Measurements from ENCODE around the gene PTPRN2.
"Not testable (repeated sequence)": the region's sequence is repeated elsewhere in the genome, so short reads cannot be mapped to it uniquely, and the experiment has no call there.

The PTPRN2 gene

GRCh38 chr7:158532093-158532627 is 55.5 kb downstream of the PTPRN2 start:
- no peak for DNase-seq (ENCODE audit: low read depth in 2 of 2)

GRCh38 chr7:158531661-158532060 is 56.0 kb downstream of the PTPRN2 start:
- DNase-seq (ENCODE audit: low read depth in 2 of 2) = no peak

- DNase-seq (ENCODE audit: low read depth in 2 of 2) = no peak
Measured at GRCh38 chr7:158530800-158531609, 56.6 kb downstream of the PTPRN2 start.

DNA sequence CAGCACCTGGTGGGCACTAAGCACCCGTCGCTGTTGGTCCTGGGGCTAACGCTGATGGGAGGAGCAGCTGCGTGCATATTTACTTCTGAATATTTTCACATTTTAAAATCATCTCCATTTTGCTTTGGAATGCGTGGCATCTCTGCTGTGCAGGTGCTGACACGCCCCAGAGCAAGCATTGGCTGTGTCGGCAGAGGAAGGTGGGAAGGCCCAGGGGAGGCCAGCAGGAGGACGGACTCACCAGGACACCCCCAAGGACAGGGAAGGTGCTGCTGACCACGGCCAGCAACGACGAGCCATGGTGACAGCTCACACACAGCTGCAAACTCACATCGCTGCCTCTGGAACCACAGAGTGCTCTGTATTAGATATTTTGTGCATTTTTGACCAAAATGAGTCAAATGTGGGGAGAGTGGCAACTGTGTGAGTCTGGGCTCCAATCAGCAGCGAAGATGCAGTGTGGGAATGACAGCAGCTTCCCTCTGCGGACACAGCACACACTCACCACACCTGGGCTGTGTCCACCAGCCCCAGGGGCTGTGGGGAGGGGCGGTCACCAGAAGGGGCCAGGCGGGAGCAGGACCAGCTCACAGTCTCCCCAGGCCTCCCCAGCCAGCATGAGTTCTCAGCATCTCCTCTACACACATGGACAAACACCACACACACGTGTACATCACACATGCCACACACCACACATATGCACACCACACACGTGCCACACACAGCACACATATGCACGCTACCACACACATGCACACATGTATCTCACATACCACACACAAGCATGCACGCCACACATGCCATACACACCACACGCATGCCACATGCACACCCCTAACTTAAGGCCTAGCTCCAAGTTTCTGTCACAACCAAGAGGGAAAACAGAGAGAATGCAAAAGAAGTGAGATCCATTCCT is 58.2 kb downstream of the PTPRN2 start:
- DNase-seq (ENCODE audit: low read depth in 2 of 2) = no peak

- no peak for DNase-seq (ENCODE audit: low read depth in 2 of 2)
Measured at GRCh38 chr7:158527915-158528502, 59.6 kb downstream of the PTPRN2 start.

DNA sequence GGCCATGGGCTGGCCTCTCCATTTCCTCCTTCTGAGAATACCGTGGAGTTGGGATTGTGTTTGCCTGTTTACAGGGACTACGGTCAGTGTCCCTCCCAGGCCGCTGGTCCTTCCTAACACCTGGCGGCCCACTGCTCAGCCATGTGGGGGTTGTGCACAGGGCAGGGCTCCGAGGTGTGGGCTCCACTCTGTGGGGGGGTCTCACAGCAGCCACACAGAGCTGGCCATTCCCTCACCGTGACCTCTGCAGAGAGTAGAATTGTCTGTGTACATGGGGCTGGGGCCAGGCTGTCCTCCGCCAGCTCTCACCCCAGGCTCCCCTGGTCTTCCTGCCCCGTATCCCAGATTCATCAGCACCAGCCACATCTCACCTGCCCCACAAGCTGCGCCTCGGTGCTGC is 60.1 kb downstream of the PTPRN2 start:
- no peak for DNase-seq (ENCODE audit: low read depth in 2 of 2)

DNA sequence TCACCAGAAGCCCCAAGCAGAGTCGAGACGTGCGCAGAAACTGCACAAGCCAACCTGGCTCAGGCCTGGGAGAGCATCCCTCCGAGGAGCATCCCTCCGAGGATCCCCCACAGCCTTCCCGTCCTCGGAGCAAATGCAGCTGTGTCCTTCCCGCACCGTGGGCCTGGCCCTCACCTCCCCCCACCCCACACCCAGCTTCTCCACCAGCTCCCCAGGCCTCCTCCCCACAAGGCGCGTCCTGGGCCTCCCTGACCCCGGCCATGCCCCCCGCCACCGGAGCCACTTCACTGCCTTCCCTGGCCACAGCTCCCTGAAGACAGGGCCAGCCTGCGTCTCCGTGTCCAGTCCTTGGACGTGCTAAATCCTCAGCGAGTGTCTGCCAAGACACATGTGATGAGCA is 60.6 kb downstream of the PTPRN2 start:
- no peak for DNase-seq (ENCODE audit: low read depth in 2 of 2)

GRCh38 chr7:158526531-158526930 is 61.1 kb downstream of the PTPRN2 start:
- no peak for DNase-seq (ENCODE audit: low read depth in 2 of 2)

DNA sequence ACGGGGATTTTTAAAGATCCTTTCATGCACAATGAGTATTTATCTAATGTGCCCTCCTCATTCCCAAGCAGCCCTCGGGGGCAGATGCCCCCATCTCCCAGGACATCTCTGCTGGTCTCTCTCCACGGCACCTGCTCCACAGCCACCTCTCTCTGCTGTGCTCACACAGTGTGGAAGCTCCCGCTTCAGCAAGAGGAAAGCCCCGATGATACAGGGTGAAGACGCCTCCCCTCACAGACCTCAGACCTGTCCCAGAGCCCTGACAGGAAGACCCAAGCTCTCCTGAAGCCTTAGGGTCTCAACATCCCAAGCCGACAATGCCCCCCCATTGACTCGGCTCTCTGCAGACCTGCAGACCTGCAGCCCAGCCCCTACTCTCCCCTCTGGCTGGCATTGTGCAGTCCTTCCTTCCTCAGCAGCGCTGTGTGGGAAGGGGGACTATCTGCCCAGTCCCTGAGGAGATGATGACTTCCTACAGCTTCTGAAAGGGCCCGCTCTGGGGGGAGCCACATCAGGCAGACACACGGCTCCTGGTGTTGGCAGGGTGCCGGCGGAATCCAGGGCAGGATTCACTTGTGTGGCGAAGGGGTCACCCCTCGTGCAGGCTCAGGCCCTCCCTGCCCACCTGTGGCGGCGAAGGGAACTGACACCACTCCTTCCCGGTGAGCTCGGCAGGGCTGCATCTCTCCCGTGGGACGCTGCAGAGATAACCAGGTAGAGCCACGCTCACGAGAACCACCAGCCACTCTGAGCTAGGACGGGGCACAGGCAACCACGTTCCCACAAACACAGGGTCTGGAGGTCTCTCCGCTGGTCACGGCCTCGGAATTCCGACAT is 61.8 kb downstream of the PTPRN2 start:
- DNase-seq (ENCODE audit: low read depth in 2 of 2) = no peak

- no peak for DNase-seq (ENCODE audit: low read depth in 2 of 2)
Measured at GRCh38 chr7:158524749-158525635, 62.6 kb downstream of the PTPRN2 start.

GRCh38 chr7:158524286-158524685 is 63.3 kb downstream of the PTPRN2 start:
- not testable (repeated sequence) for DNase-seq (ENCODE audit: low read depth in 2 of 2)

DNA sequence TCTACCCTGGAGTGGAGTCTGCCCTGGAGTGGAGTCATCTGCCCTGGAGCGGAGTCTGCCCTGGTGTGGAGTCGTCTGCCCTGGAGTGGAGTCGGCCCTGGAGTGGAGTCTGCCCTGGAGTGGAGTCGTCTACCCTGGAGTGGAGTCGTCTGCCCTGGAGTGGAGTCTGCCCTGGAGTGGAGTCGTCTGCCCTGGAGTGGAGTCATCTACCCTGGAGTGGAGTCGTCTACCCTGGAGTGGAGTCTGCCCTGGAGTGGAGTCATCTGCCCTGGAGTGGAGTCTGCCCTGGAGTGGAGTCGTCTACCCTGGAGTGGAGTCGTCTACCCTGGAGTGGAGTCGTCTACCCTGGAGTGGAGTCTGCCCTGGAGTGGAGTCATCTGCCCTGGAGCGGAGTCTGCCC is 63.7 kb downstream of the PTPRN2 start:
- DNase-seq (ENCODE audit: low read depth in 2 of 2) = not testable (repeated sequence)

GRCh38 chr7:158523165-158523856 is 64.3 kb downstream of the PTPRN2 start:
- DNase-seq (ENCODE audit: low read depth in 2 of 2) = not testable (repeated sequence)

DNA sequence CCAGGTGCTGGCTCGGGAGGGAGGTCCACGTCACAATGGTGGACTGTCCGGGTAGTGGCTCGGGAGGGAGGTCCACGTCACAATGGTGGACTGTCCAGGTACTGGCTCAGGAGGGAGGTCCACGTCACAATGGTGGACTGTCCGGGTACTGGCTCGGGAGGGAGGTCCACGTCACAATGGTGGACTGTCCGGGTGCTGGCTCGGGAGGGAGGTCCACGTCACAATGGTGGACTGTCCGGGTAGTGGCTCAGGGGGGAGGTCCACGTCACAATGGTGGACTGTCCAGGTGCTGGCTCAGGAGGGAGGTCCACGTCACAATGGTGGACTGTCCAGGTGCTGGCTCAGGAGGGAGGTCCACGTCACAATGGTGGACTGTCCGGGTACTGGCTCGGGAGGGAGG is 65.8 kb downstream of the PTPRN2 start:
- not testable (repeated sequence) for DNase-seq (ENCODE audit: low read depth in 2 of 2)

DNA sequence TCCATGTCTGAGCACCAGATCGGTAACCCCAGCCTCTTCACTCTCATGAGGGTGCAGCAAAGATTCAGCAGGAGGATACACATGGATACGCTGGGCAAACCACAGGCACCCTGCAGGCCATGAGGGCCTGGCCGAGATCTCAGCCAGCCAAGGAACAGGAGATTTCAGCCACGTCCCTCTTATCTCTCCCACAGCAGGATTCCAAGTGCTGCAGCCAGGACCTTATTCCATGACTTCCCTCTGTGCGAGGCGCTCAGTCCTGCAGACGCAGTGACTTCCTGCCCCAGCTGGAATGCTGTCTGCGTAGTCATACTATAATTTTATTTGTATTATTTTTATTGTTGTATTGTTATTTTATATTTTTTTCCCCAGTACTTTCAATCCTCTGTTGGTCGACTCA is 66.8 kb downstream of the PTPRN2 start:
- no peak for DNase-seq (ENCODE audit: low read depth in 2 of 2)

GRCh38 chr7:158519633-158520174 is 67.9 kb downstream of the PTPRN2 start:
- no peak for DNase-seq (ENCODE audit: low read depth in 2 of 2)

DNA sequence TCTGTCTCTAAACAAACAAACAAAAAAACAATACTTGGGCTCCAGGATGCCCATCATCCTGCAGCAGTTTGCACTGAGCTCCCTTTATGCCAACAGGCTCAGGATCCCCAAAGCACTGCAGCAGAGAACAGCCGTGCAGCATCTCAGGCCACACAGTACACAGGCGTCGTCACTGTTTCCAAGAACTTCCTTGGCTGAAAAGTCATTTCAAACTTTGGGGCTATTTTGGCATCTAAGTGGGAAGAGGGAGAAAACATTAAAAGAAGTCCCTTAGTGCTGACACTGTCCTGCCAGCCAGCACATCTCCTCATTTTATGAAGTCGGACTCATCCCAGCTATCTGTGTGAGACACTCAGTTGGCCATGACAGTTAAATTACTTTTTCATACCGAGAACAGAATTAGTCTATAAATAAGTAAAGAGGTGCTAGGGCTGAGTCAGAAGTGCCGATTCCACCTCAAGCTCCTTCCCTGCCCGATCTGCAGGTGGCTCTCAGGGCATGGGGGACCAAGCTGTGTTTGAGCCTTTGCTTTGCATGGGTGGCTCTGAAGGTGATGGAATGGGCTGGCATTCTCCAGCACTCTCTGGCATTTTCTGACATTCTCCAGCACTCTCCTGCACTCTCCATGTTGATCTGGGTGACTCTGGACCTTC is 68.5 kb downstream of the PTPRN2 start:
- no peak for DNase-seq (ENCODE audit: low read depth in 2 of 2)

- no peak for DNase-seq (ENCODE audit: low read depth in 2 of 2)
Measured at GRCh38 chr7:158517571-158517970, 70.1 kb downstream of the PTPRN2 start.

DNA sequence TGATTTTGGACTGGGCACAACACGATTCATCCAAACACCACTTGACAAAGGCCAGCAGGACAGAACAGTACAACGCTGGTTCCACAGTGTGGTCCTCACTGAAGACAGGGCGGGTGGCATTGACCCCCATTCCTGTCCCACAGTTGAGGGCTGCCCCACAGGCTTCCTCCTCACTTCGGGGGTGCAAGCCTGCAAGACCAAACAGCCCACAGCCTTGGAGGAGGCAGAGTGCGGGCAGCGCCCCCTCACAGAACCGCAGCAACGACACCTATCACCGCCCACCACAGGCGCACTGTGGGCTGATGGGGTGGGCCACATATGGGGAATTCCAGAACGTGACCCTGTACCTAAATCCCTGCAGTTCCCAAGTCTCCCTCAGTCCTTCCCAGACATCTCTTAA is 70.6 kb downstream of the PTPRN2 start:
- DNase-seq (ENCODE audit: low read depth in 2 of 2) = no peak
